Type B pancreatic cell (in vitro differentiated cells): ENCODE data around the gene EVC. TPM values are rescaled to one million over a fixed set of nuclear protein-coding genes. Genes with fewer than 3 reads are reported as not detected.
A peak's percentile ranks its signal among the peaks of the same experiment; 100 is the strongest.

Source experiments
- DNase-seq: peaks from one replicate; pipeline ENCODE4 v3.0.0; 2021; ENCODE audit warnings: mixed read lengths; ENCODE audit not compliant: unreplicated experiment; ENCODE audit errors: extremely low spot score
- H3K27ac Mint-ChIP-seq: 2 replicates; pipeline ENCODE4 v1.8.0; 2021; ENCODE audit warnings: mild to moderate bottlenecking, mixed read lengths
- H3K27me3 Mint-ChIP-seq: 2 replicates; pipeline ENCODE4 v1.8.0; 2021; ENCODE audit warnings: mixed read lengths
- H3K36me3 Mint-ChIP-seq: 2 replicates; pipeline ENCODE4 v1.8.0; 2021; ENCODE audit warnings: mixed read lengths
- H3K4me1 Mint-ChIP-seq: one replicate; pipeline ENCODE4 v1.8.0; 2021; ENCODE audit warnings: mixed read lengths; ENCODE audit not compliant: unreplicated experiment
- H3K4me3 Mint-ChIP-seq: 2 replicates; pipeline ENCODE4 v1.8.0; 2021; ENCODE audit warnings: mild to moderate bottlenecking, mixed read lengths
- H3K9me3 Mint-ChIP-seq: 2 replicates; pipeline ENCODE4 v1.8.0; 2021; ENCODE audit warnings: mixed read lengths
- total RNA-seq: library from RNA; stranded (reverse); gene quantifications from 2 replicates; pipeline ENCODE4 v1.2.1, GENCODE V29; 2021; ENCODE audit warnings: low replicate concordance
- TF ChIP-seq, protein P1 (sequence below): fragments of 200-600 bp; sonication (generic); conservative IDR thresholded peaks from 2 replicates; pipeline ENCODE4 v1.5.0; 2021; ENCODE audit warnings: antibody characterized with exemption, mild to moderate bottlenecking

The EVC gene
- total RNA-seq, 1 donor from 2014 or later: 29.2 TPM

DNA sequence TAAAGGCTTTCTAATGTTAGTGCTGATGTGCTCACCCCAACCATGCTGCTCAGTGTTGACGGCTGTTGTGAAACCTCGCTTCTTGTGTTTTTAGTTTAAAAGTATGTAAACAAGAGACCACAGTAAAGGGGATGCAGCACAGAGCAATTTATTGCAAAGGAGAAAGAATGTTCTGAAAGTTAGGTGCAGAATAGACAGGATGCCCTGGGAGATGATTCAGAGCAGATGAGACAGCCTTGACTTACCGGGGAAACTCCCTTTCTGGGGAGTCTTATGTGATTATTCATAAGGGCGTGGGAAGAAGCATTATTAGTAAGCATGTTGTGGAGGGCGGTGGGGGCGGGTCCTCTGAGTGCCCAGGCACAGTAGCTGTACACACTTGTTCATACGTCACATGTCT lies 47.7 kb downstream of the EVC start:
- Mint-ChIP-seq H3K4me3 (no peak overlapping the region), H3K9me3 (no peaks in the 10 kb centered on the region), H3K27ac (peak overlapping the region; percentile 79), H3K36me3 (peaks cover 16% of the 10 kb centered on the region), H3K27me3 (no peaks in the 10 kb centered on the region), H3K4me1 (no peaks in the 10 kb centered on the region)
- no peak for DNase-seq
- TF ChIP-seq, protein P1, sequence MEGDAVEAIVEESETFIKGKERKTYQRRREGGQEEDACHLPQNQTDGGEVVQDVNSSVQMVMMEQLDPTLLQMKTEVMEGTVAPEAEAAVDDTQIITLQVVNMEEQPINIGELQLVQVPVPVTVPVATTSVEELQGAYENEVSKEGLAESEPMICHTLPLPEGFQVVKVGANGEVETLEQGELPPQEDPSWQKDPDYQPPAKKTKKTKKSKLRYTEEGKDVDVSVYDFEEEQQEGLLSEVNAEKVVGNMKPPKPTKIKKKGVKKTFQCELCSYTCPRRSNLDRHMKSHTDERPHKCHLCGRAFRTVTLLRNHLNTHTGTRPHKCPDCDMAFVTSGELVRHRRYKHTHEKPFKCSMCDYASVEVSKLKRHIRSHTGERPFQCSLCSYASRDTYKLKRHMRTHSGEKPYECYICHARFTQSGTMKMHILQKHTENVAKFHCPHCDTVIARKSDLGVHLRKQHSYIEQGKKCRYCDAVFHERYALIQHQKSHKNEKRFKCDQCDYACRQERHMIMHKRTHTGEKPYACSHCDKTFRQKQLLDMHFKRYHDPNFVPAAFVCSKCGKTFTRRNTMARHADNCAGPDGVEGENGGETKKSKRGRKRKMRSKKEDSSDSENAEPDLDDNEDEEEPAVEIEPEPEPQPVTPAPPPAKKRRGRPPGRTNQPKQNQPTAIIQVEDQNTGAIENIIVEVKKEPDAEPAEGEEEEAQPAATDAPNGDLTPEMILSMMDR: no peak

DNA sequence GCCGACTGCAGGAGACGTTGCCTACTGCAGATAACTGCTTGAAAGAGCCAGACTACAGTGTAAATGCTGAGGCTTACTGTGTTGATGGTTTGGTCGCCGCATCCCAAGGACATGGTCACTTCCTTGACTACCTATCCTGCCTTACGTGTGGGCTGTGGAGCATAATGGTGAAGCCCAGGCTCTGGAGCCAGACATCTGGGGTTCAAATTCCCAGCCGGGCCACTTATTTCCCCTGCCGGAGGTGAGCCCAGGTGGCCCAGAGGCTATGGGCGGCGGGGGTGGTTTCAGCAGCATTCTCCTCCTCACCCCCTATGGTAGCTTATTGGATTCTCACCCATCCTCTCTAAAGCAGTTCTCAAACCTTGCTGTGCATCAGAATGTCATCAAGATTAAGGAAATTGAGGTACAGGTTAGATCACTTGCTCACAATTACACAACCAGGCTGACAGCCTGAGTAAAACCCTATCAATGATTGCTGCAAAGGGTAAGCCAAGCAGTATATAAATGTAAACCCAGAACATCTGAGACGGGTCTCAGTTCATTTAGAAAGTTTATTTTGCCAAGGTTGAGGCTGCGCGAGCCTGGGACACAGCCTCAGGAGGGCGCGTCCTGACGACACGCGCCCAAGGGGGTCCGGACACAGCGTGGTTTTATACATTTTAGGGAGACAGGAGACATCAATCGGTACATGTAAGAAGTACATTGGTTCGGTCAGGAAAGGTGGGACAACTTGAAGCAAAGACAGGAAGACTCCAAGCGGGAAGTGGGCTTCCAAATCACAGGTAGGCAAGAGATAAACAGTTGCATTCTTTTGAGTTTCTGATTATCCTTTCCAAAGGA lies 48.5 kb downstream of the EVC start:
- Mint-ChIP-seq H3K36me3 (peaks cover 13% of the 10 kb centered on the region), H3K27ac (peak overlapping the region; percentile 79), H3K4me1 (no peaks in the 10 kb centered on the region), H3K9me3 (no peaks in the 10 kb centered on the region), H3K4me3 (no peak overlapping the region), H3K27me3 (no peaks in the 10 kb centered on the region)
- peak; percentile 37 for DNase-seq
- TF ChIP-seq, protein P1: no peak

DNA sequence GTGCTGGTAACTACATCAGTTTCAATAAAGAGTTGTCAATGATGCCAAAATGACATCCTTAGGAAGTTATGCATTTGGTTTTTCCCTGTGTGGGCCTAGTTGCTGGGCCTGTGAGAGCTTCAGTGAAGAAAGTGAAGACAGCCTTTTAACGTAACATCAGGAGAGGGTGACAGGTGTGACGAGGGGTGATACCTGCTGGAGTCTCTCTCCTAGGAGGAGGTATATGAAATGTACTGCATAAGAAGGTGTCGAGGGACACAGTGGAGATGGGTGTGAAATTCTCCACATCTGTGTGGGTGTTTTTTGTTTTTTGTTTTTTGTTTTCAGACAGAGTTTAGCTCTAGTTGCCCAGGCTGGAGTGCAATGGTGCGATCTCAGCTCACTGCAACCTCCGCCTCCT lies 49.2 kb downstream of the EVC start:
- DNase-seq: no peak
- H3K27ac Mint-ChIP-seq: peak overlapping the region; percentile 70
- TF ChIP-seq, protein P1: no peak
- H3K36me3 Mint-ChIP-seq: peaks cover 13% of the 10 kb centered on the region
- H3K4me1 Mint-ChIP-seq: no peaks in the 10 kb centered on the region
- H3K27me3 Mint-ChIP-seq: no peaks in the 10 kb centered on the region
- no peaks in the 10 kb centered on the region for H3K9me3 Mint-ChIP-seq
- no peak overlapping the region for H3K4me3 Mint-ChIP-seq

DNA sequence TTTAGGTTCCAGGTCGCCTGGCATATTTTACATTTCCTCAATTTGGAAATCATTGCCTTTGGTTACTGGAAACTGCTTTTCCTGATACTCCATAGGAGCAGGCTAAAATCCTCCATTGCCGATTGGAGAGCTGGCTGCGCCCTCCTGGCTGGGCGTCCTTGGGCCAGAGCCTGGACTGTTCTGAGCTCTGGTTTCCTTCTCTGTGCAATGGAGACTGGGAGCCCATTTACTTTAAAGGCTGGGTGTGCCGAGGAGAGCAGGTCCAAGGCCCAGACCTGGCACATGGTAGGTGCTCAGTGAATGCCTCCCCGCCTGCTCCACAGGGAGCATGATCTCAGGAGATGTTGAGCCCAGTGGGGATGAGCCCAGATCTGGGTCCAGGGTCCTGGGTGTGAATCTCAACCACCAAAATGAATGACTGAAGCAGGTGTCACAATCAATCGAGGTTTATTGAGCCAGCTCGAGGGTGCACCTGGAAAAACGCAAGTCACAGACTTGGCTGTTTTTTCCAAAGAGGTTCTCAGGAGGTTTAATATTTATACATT lies 50.0 kb downstream of the EVC start:
- peaks cover 13% of the 10 kb centered on the region for H3K36me3 Mint-ChIP-seq
- no peaks in the 10 kb centered on the region for H3K9me3 Mint-ChIP-seq
- no peaks in the 10 kb centered on the region for H3K4me1 Mint-ChIP-seq
- TF ChIP-seq, protein P1: no peak
- H3K4me3 Mint-ChIP-seq: no peak overlapping the region
- DNase-seq: no peak
- H3K27ac Mint-ChIP-seq: no peak overlapping the region
- H3K27me3 Mint-ChIP-seq: no peaks in the 10 kb centered on the region

DNA sequence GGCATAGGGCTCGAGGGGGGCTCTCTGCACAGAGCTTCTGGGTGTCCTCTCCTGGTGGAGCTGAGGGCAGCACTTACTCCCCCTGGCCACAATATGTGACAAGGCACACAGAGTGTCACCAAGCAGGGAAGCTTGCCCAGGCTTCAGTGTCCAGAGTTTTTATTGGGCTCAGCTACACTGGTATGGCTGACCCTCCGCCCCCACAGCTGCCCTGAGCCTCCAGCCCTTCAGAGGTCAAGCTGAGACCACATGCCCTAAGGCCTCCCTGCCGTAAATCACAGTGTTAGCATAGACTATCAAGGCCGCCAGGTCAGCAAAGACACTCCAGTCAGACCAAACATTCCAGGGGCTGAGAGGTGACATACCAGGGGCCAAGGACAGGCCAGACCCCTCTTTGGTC lies 59.0 kb downstream of the EVC start:
- Mint-ChIP-seq H3K36me3 (peaks cover 32% of the 10 kb centered on the region), H3K4me1 (peaks cover 16% of the 10 kb centered on the region), H3K27me3 (no peaks in the 10 kb centered on the region), H3K9me3 (no peaks in the 10 kb centered on the region), H3K27ac (no peak overlapping the region), H3K4me3 (no peak overlapping the region)
- peak; percentile 45 for DNase-seq
- TF ChIP-seq, protein P1: no peak
